HepG2 (cell line): ENCODE data around the gene LIME1. TPM values are rescaled to one million over a fixed set of nuclear protein-coding genes. Genes with fewer than 3 reads are reported as not detected.

Experiments used
- ATAC-seq: fragments of 200-7000 bp; cut with Tn5 transposase; 3 replicates; pipeline ENCODE4 v1.9.1; 2020; ENCODE audit warnings: mild to moderate bottlenecking, moderate library complexity
- BruUV-seq: library from RNA; stranded (reverse); fragments of 400-500 nt; replicated peaks from 2 replicates; lab custom pipeline; 2021; lab: Mats Ljungman, UMichigan
- CTCF ChIA-PET: fragments of 300-600 bp; formaldehyde crosslinking; extraction: SDS; loops from one replicate; lab custom pipeline; 2021; ENCODE audit warnings: low total read pairs, inconsistent platforms, low intra/inter-chr PET ratio; lab: Yijun Ruan, JAX
- POLR2A ChIA-PET: fragments of 350-600 bp; sonication (Branson Sonifier 250); formaldehyde crosslinking; loops from one replicate; lab custom pipeline; 2020; ENCODE audit warnings: antibody characterized with exemption, inconsistent platforms; lab: Yijun Ruan, JAX
- DNase-seq: peaks from one replicate; pipeline ENCODE4 v3.0.0-alpha.2; 2015; ENCODE audit warnings: low spot score
- FAIRE-seq: peaks from 3 replicates; lab custom pipeline; 2011; peaks lifted over from hg19 to GRCh38; lab: Jason Lieb, UNC
- H2AFZ ChIP-seq: one replicate; pipeline ENCODE4 v1.6.1; 2011; ENCODE audit warnings: low read length, inconsistent platforms
- H3K27ac ChIP-seq: fragments of 300-600 bp; 3 replicates; pipeline ENCODE4 v1.8.0; 2011; ENCODE audit warnings: mixed run types, mild to moderate bottlenecking, mixed read lengths, low read length, inconsistent platforms; ENCODE audit not compliant: insufficient read depth; ENCODE audit errors: extremely low read length
- H3K27me3 ChIP-seq, 2 experiments: fragments of 200-600 bp in 1 of 2; 2 replicates in 1 of 2; 3 replicates in 1 of 2; pipeline versions ENCODE4 v1.6.0 to v1.8.0; 2011; ENCODE audit warnings: low read length in 2 of 2, mild to moderate bottlenecking in 2 of 2, moderate library complexity in 2 of 2, inconsistent platforms in 1 of 2; ENCODE audit not compliant: insufficient read depth in 2 of 2, control insufficient read depth in 1 of 2
- H3K36me3 ChIP-seq, 2 experiments: fragments of 200-600 bp in 1 of 2; replicated peaks in 1 of 2; 2 replicates in 1 of 2; 3 replicates in 1 of 2; pipeline versions ENCODE4 v1.5.1 to v1.8.0; 2011; ENCODE audit warnings: low read length in 2 of 2, inconsistent platforms in 1 of 2; ENCODE audit not compliant: insufficient read depth in 2 of 2, control insufficient read depth in 1 of 2
- H3K4me1 ChIP-seq: 2 replicates; pipeline ENCODE4 v1.5.1; 2012; ENCODE audit warnings: low read length, inconsistent platforms; ENCODE audit not compliant: insufficient read depth
- H3K4me2 ChIP-seq: 2 replicates; pipeline ENCODE4 v1.6.0; 2011; ENCODE audit warnings: low read depth, low read length, inconsistent platforms
- H3K4me3 ChIP-seq, 3 experiments: fragments of 200-600 bp in 1 of 3; sonication (generic), shearing (Covaris generic) in 1 of 3; replicated peaks in 1 of 3; 2 replicates each; pipeline ENCODE4 v1.5.1; 2011 to 2016; ENCODE audit warnings: low read length in 3 of 3, inconsistent platforms in 2 of 3, low read depth in 2 of 3, mild to moderate bottlenecking in 2 of 3, control low read depth in 1 of 3, mixed read lengths in 1 of 3; ENCODE audit not compliant: insufficient read depth in 1 of 3
- H3K79me2 ChIP-seq: one replicate; pipeline ENCODE4 v1.6.1; 2011; ENCODE audit warnings: low read length, inconsistent platforms; ENCODE audit not compliant: insufficient read depth
- H3K9ac ChIP-seq: 2 replicates; pipeline ENCODE4 v1.6.0; 2011; ENCODE audit warnings: mild to moderate bottlenecking, low read depth, low read length, inconsistent platforms; ENCODE audit not compliant: insufficient read depth
- H3K9me3 ChIP-seq: 2 replicates; pipeline ENCODE4 v1.5.1; 2012; ENCODE audit warnings: mild to moderate bottlenecking, low read length
- H4K20me1 ChIP-seq: 2 replicates; pipeline ENCODE4 v1.6.0; 2011; ENCODE audit warnings: inconsistent platforms, mild to moderate bottlenecking, low read length, moderate library complexity; ENCODE audit not compliant: insufficient read depth
- ARNT ChIP-seq: fragments of 450-650 bp; IDR thresholded peaks from 2 replicates; pipeline ENCODE4 v1.6.1; 2017
- BRCA1 ChIP-seq: sonication (generic); formaldehyde crosslinking; IDR thresholded peaks from 2 replicates; pipeline ENCODE4 v1.4.0; 2020; ENCODE audit warnings: missing genetic modification reagents
- ETV6 ChIP-seq: sonication (generic); formaldehyde crosslinking; conservative IDR thresholded peaks from 2 replicates; pipeline ENCODE4 v1.4.0; 2020; ENCODE audit warnings: missing genetic modification reagents
- RFXAP ChIP-seq: sonication (generic); formaldehyde crosslinking; IDR thresholded peaks from 2 replicates; pipeline ENCODE4 v1.4.0; 2020; ENCODE audit warnings: missing genetic modification reagents, borderline replicate concordance
- SMAD3 ChIP-seq: sonication (generic); formaldehyde crosslinking; IDR thresholded peaks from 2 replicates; pipeline ENCODE4 v1.4.0; 2020; ENCODE audit warnings: missing genetic modification reagents
- SMYD3 ChIP-seq: sonication (generic); formaldehyde crosslinking; IDR thresholded peaks from 2 replicates; pipeline ENCODE4 v1.8.1; 2023; ENCODE audit warnings: mild to moderate bottlenecking, missing genetic modification reagents
- TCF7 ChIP-seq: sonication (generic); IDR thresholded peaks from 2 replicates; pipeline ENCODE4 v1.6.1; 2016; ENCODE audit warnings: antibody characterized with exemption, low read depth
- YEATS4 ChIP-seq: sonication (generic); formaldehyde crosslinking; IDR thresholded peaks from 2 replicates; pipeline ENCODE4 v1.4.0; 2020; ENCODE audit warnings: missing genetic modification reagents, borderline replicate concordance
- ZNF256 ChIP-seq: sonication (generic); formaldehyde crosslinking; conservative IDR thresholded peaks from 2 replicates; pipeline ENCODE4 v1.4.0; 2020; ENCODE audit warnings: missing genetic modification reagents
- ZNF33B ChIP-seq: sonication (generic); formaldehyde crosslinking; IDR thresholded peaks from 2 replicates; pipeline ENCODE4 v1.5.1; 2020; ENCODE audit warnings: mild to moderate bottlenecking, missing genetic modification reagents
- ZNF510 ChIP-seq: sonication (generic); formaldehyde crosslinking; IDR thresholded peaks from 2 replicates; pipeline ENCODE4 v1.4.0; 2020; ENCODE audit warnings: low read depth, mild to moderate bottlenecking, missing genetic modification reagents
- ZNF841 ChIP-seq: sonication (generic); formaldehyde crosslinking; IDR thresholded peaks from 2 replicates; pipeline ENCODE4 v1.8.1; 2023; ENCODE audit warnings: missing genetic modification reagents, borderline replicate concordance
- WGBS: methylation state at CpG from one replicate; pipeline ENCODE4 v1.1.6; 2017; ENCODE audit warnings: low lambda C conversion rate; 5-methylcytosine and 5-hydroxymethylcytosine counted together
- in situ Hi-C: cut with HindIII; loops from 2 replicates; pipeline ENCODE4 v1.10.0; 2017; ENCODE audit warnings: low pct_unique_long_range_greater_than_20kb; ENCODE audit not compliant: extremely low pct_ligation_motif_present
- intact Hi-C: fragments of 100-400 bp; cut with micrococcal nuclease; formaldehyde crosslinking; loops from one replicate; pipeline ENCODE4 v1.10.0; 2022; ENCODE audit not compliant: unreplicated experiment
- polyA plus RNA-seq, 8 experiments: library from polyadenylated mRNA; depleted of rRNA in 3 of 8; stranded (reverse) in 7 of 8; unstranded in 1 of 8; fragments of >200 nt; fragmentation: Illumina TruSeq in 4 of 8; extraction: Trizol in 4 of 8; gene quantifications; 2 replicates each; pipeline versions ENCODE4 v1.2.1 to v1.2.3, GENCODE V29; 2011 to 2016; ENCODE audit warnings: low read depth in 4 of 8, missing spikeins in 1 of 8, mixed read lengths in 1 of 8; ENCODE audit not compliant: insufficient read depth in 1 of 8
- total RNA-seq, 5 experiments: library from RNA; depleted of rRNA; stranded (reverse); fragments of >200 nt; fragmentation: Illumina TruSeq; extraction: Trizol; gene quantifications; 2 replicates each; pipeline ENCODE4 v1.2.3, GENCODE V29; 2016; ENCODE audit warnings: low read depth in 1 of 5
- TF ChIP-seq, protein P1 (sequence below): sonication (generic); formaldehyde crosslinking; IDR thresholded peaks from 2 replicates; pipeline ENCODE4 v1.4.0; 2020; ENCODE audit warnings: missing genetic modification reagents, borderline replicate concordance
- TF ChIP-seq, protein P2 (sequence below): sonication (generic); formaldehyde crosslinking; IDR thresholded peaks from 2 replicates; pipeline ENCODE4 v1.8.0; 2022; ENCODE audit warnings: mild to moderate bottlenecking, missing genetic modification reagents; ENCODE audit not compliant: insufficient replicate concordance
- TF ChIP-seq, protein P3 (sequence below): IDR thresholded peaks from 2 replicates; pipeline ENCODE4 v1.6.1; 2016
- TF ChIP-seq, protein P4 (sequence below): sonication (generic); formaldehyde crosslinking; conservative IDR thresholded peaks from 2 replicates; pipeline ENCODE4 v1.5.0; 2020; ENCODE audit warnings: missing genetic modification reagents

The LIME1 gene
- total and polyA plus RNA-seq, 2 of the 13 experiments (the other 11 are each of a cell fraction or from before 2014, with no cell fraction given) = 13.0 to 61.5 TPM

DNA sequence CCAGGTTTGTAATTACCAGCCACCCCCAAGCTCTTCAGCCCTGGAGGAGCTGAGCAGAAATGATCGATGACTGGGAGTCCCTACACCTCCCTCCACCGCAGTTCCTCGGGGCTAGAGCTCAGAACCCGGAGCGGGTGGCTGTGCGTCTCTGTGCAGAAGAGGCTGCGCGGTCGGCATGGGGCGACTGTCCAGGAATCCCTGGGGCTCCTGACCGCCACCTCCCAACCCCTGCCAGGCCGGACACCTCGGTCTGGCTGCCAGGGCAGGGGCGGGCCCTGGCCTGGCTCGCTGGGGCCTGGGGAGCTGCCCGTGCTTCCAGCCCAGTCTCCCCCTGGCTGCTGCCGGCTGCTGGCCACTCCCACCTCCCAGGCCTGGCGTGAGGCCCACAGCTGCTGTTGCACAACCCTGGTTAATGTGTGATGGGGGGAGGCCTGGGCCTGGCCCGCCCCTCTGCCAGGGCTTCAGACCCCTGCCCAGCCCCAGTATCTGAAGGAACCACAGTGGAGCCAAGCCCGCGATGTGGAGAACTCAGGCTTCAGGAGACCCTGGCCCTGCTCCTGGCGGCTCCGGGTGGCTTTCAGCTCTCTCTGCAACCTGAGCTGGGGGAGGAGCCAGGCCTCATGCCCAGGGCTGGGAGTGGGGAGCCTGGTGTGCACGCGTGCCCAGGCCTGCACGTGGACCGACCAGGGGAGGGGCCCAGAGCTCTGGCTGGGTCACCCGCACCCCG lies 4.3 kb downstream of the LIME1 start:
- Histone ChIP-seq H3K4me2 (peak overlapping the region; percentile 95), H3K9me3 (no peaks in the 10 kb centered on the region), H4K20me1 (no peaks in the 10 kb centered on the region), H3K27me3 (no peaks in the 10 kb centered on the region), H3K79me2 (peaks cover 23% of the 10 kb centered on the region), H3K27ac (peak overlapping the region; percentile 92), H2AFZ (no peak overlapping the region), H3K36me3 (peaks cover 22 to 27% of the 10 kb centered on the region in 2 experiments), H3K4me1 (peaks cover 64% of the 10 kb centered on the region), H3K9ac (peak overlapping the region; percentile 84), H3K4me3 (peak overlapping the region; percentile 61 to 84 (median 83))
- CTCF ChIA-PET = interaction anchor here (1.0 kb wide), 1 partner anchor 34 kb away, joined by 4 read pairs; no protein-coding TSS in a partner anchor
- FAIRE-seq (peak; percentile 72), DNase-seq (peak; percentile 95), ATAC-seq (peak; percentile 54)
- intact Hi-C loops (loop anchor here (2.0 to 10.0 kb wide), 3 partner anchors 34 to 124 kb away; partner anchors contain the start of genes ABHD16B, ARFRP1 and TPD52L2), in situ Hi-C loops (loop anchor here (5.0 kb wide), 1 partner anchor 33 kb away; the partner anchor contains the start of genes ARFRP1 and ZGPAT)
- BruUV-seq = no TSS peak
- WGBS = 1% methylated on average over 20 of the region's 29 CpGs
- POLR2A ChIA-PET = interaction anchor here (0.6 to 2.4 kb wide), 32 partner anchors 9 to 322 kb away, joined by 3 to 41 read pairs (median 4); partner anchors contain the start of genes ARFRP1, DNAJC5, GMEB2 and PRPF6
- TF ChIP-seq SMYD3 (CRISPR knock-in tag) (no peak), ARNT (no peak), RFXAP (peak; percentile 96), BRCA1 (CRISPR knock-in tag) (peak; percentile 96), ZNF841 (CRISPR knock-in tag) (no peak), ZNF33B (CRISPR knock-in tag) (peak; percentile 95), SMAD3 (CRISPR knock-in tag) (peak; percentile 95), ZNF510 (peak; percentile 94), ETV6 (CRISPR knock-in tag) (peak; percentile 69; the same call in 1 of the 2 replicates), TCF7 (peak; percentile 7; the same call in 1 of the 2 replicates), ZNF256 (CRISPR knock-in tag) (peak; percentile 85), YEATS4 (CRISPR knock-in tag) (peak; percentile 99)
- TF ChIP-seq, protein P1, sequence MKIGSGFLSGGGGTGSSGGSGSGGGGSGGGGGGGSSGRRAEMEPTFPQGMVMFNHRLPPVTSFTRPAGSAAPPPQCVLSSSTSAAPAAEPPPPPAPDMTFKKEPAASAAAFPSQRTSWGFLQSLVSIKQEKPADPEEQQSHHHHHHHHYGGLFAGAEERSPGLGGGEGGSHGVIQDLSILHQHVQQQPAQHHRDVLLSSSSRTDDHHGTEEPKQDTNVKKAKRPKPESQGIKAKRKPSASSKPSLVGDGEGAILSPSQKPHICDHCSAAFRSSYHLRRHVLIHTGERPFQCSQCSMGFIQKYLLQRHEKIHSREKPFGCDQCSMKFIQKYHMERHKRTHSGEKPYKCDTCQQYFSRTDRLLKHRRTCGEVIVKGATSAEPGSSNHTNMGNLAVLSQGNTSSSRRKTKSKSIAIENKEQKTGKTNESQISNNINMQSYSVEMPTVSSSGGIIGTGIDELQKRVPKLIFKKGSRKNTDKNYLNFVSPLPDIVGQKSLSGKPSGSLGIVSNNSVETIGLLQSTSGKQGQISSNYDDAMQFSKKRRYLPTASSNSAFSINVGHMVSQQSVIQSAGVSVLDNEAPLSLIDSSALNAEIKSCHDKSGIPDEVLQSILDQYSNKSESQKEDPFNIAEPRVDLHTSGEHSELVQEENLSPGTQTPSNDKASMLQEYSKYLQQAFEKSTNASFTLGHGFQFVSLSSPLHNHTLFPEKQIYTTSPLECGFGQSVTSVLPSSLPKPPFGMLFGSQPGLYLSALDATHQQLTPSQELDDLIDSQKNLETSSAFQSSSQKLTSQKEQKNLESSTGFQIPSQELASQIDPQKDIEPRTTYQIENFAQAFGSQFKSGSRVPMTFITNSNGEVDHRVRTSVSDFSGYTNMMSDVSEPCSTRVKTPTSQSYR (CRISPR knock-in tag) = peak; percentile 90
- TF ChIP-seq, protein P2, sequence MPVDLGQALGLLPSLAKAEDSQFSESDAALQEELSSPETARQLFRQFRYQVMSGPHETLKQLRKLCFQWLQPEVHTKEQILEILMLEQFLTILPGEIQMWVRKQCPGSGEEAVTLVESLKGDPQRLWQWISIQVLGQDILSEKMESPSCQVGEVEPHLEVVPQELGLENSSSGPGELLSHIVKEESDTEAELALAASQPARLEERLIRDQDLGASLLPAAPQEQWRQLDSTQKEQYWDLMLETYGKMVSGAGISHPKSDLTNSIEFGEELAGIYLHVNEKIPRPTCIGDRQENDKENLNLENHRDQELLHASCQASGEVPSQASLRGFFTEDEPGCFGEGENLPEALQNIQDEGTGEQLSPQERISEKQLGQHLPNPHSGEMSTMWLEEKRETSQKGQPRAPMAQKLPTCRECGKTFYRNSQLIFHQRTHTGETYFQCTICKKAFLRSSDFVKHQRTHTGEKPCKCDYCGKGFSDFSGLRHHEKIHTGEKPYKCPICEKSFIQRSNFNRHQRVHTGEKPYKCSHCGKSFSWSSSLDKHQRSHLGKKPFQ (CRISPR knock-in tag) = no peak
- TF ChIP-seq, protein P3, sequence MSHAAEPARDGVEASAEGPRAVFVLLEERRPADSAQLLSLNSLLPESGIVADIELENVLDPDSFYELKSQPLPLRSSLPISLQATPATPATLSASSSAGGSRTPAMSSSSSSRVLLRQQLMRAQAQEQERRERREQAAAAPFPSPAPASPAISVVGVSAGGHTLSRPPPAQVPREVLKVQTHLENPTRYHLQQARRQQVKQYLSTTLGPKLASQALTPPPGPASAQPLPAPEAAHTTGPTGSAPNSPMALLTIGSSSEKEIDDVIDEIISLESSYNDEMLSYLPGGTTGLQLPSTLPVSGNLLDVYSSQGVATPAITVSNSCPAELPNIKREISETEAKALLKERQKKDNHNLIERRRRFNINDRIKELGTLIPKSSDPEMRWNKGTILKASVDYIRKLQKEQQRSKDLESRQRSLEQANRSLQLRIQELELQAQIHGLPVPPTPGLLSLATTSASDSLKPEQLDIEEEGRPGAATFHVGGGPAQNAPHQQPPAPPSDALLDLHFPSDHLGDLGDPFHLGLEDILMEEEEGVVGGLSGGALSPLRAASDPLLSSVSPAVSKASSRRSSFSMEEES (CRISPR knock-in tag) = peak; percentile 90
- TF ChIP-seq, protein P4, sequence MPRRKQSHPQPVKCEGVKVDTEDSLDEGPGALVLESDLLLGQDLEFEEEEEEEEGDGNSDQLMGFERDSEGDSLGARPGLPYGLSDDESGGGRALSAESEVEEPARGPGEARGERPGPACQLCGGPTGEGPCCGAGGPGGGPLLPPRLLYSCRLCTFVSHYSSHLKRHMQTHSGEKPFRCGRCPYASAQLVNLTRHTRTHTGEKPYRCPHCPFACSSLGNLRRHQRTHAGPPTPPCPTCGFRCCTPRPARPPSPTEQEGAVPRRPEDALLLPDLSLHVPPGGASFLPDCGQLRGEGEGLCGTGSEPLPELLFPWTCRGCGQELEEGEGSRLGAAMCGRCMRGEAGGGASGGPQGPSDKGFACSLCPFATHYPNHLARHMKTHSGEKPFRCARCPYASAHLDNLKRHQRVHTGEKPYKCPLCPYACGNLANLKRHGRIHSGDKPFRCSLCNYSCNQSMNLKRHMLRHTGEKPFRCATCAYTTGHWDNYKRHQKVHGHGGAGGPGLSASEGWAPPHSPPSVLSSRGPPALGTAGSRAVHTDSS = 0 out of 2 replicates have a peak, but pooled peaks have one; percentile 64
